Progenitor cell of endocrine pancreas (in vitro differentiated cells): ENCODE measurements around the gene THSD4. TPM values are rescaled to one million over a fixed set of nuclear protein-coding genes. Genes with fewer than 3 reads are reported as not detected.

Experiments used
- DNase-seq: peaks from one replicate; pipeline ENCODE4 v3.0.0; 2021; ENCODE audit warnings: low spot score; ENCODE audit not compliant: unreplicated experiment
- H3K27ac Mint-ChIP-seq: 2 replicates; pipeline ENCODE4 v1.8.0; 2021; ENCODE audit warnings: mild to moderate bottlenecking, moderate library complexity, mixed read lengths
- H3K27me3 Mint-ChIP-seq: 2 replicates; pipeline ENCODE4 v1.8.0; 2021; ENCODE audit warnings: mixed read lengths
- H3K36me3 Mint-ChIP-seq: 2 replicates; pipeline ENCODE4 v1.8.0; 2022; ENCODE audit warnings: mixed read lengths; ENCODE audit not compliant: insufficient read depth
- H3K4me1 Mint-ChIP-seq: 2 replicates; pipeline ENCODE4 v1.8.0; 2021; ENCODE audit warnings: low read depth, mixed read lengths
- H3K4me3 Mint-ChIP-seq: 2 replicates; pipeline ENCODE4 v1.8.0; 2021; ENCODE audit warnings: low read depth, mild to moderate bottlenecking, moderate library complexity, mixed read lengths
- H3K9me3 Mint-ChIP-seq: 2 replicates; pipeline ENCODE4 v1.8.0; 2021; ENCODE audit warnings: low read depth, mixed read lengths
- total RNA-seq: library from RNA; stranded (reverse); gene quantifications from 2 replicates; pipeline ENCODE4 v1.2.1, GENCODE V29; 2021
- TF ChIP-seq, protein P1 (sequence below): fragments of 200-600 bp; sonication (generic); IDR thresholded peaks from one replicate; pipeline ENCODE4 v1.5.0; 2021; ENCODE audit warnings: antibody characterized with exemption, mild to moderate bottlenecking; ENCODE audit not compliant: unreplicated experiment

THSD4 gene
- total RNA-seq, 1 donor from 2014 or later: 6.8 TPM

DNA sequence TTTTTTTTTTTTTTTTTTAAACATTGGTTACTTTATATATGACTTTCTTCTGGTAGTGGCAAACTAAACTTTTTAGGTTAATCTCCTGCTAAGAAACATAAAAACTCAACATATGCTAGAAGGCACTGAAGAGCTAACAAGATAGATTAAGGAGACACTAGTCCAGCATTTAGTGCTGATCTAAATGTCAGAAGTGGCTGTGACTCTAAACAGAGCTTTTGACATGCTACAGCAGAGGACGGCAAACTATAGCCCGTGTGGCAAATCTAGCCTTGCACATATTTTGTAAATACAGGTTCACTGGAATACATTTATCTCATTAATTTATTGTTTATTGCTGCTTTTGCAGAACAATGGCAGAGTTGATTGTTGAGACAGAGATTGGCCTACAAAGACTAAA is 715.7 kb downstream of the THSD4 start:
- TF ChIP-seq, protein P1, sequence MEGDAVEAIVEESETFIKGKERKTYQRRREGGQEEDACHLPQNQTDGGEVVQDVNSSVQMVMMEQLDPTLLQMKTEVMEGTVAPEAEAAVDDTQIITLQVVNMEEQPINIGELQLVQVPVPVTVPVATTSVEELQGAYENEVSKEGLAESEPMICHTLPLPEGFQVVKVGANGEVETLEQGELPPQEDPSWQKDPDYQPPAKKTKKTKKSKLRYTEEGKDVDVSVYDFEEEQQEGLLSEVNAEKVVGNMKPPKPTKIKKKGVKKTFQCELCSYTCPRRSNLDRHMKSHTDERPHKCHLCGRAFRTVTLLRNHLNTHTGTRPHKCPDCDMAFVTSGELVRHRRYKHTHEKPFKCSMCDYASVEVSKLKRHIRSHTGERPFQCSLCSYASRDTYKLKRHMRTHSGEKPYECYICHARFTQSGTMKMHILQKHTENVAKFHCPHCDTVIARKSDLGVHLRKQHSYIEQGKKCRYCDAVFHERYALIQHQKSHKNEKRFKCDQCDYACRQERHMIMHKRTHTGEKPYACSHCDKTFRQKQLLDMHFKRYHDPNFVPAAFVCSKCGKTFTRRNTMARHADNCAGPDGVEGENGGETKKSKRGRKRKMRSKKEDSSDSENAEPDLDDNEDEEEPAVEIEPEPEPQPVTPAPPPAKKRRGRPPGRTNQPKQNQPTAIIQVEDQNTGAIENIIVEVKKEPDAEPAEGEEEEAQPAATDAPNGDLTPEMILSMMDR: no peak
- Mint-ChIP-seq H3K9me3 (no peaks in the 10 kb centered on the region), H3K4me3 (no peak overlapping the region), H3K27me3 (no peaks in the 10 kb centered on the region), H3K27ac (no peak overlapping the region), H3K4me1 (peaks cover 2% of the 10 kb centered on the region), H3K36me3 (peaks cover 6% of the 10 kb centered on the region)
- no peak for DNase-seq

Other genes with a start within 250 kb of the THSD4 start
- gene THAP10, start 223.0 kb upstream of the THSD4 start, total RNA-seq: 4.1 and 4.5 TPM in 2 replicates
- gene LRRC49, start 222.6 kb upstream of the THSD4 start, total RNA-seq: 23.4 and 23.6 TPM in 2 replicates